Stomach (tissue), 4 donors: ENCODE results near the gene MSANTD4.

Experiments
- CTCF ChIP-seq, 7 experiments: fragments of 450-650 bp in 4 of 7; fragments of 200-600 bp in 3 of 7; sonication (generic) in 3 of 7; IDR thresholded peaks; one replicate each; pipeline ENCODE4 v1.5.1; 2016 to 2019; ENCODE audit warnings: antibody characterized with exemption in 7 of 7, control low read depth in 2 of 7, mild to moderate bottlenecking in 1 of 7
- EP300 ChIP-seq: sonication (generic); formaldehyde crosslinking; IDR thresholded peaks from one replicate; pipeline ENCODE4 v1.6.1; 2017; ENCODE audit warnings: antibody characterized with exemption
- POLR2A ChIP-seq, 4 donors: fragments of 450-650 bp; IDR thresholded peaks; one replicate each; pipeline ENCODE4 v1.6.1; 2016; ENCODE audit warnings: antibody characterized with exemption in 4 of 4, control low read depth in 2 of 4, mild to moderate bottlenecking in 1 of 4, moderate library complexity in 1 of 4
- POLR2AphosphoS5 ChIP-seq, 3 donors: sonication (generic); formaldehyde crosslinking; IDR thresholded peaks; one replicate each; pipeline ENCODE4 v1.6.1; 2016; ENCODE audit warnings: antibody characterized with exemption in 3 of 3

GRCh38 chr11:106031202-106031810 is 9.3 kb upstream of the MSANTD4 start:
- TF ChIP-seq CTCF (IDR thresholded peaks at IDR 0.05), result no peak
- no peak for TF ChIP-seq POLR2A (IDR thresholded peaks at IDR 0.05)
- TF ChIP-seq EP300, result no peak
- no peak for TF ChIP-seq POLR2AphosphoS5 (IDR thresholded peaks at IDR 0.05)
